Measurements from ENCODE around the gene ABCD2. TPM values are rescaled to one million over a fixed set of nuclear protein-coding genes. Genes with fewer than 3 reads are reported as not detected.

The ABCD2 gene
- total and polyA plus RNA-seq, 2 of the 4 experiments (the other 2 are of a cell fraction) = not detected

- CTCF ChIA-PET = no interaction called here
- Histone ChIP-seq H3K56ac (ENCODE audit: extremely low read depth, insufficient read depth, low read length) (no peak overlapping the region), H3K27me3 (ENCODE audit: control insufficient read depth, insufficient read depth, low read length) (no peaks in the 10 kb centered on the region), H2AK5ac (ENCODE audit: low read depth, low read length) (no peak overlapping the region), H3K23ac (ENCODE audit: low read depth, low read length) (no peak overlapping the region), H3K36me3 (ENCODE audit: control insufficient read depth, insufficient read depth, low read length) (no peaks in the 10 kb centered on the region), H3K4me3 (ENCODE audit: insufficient read depth, low read depth, low read length) (no peak overlapping the region), H2AK9ac (replicated peaks; ENCODE audit: low read depth, low read length, poor library complexity) (no peak overlapping the region), H3K9ac (ENCODE audit: low read depth, low read length) (no peak overlapping the region), H2BK20ac (ENCODE audit: low read depth, low read length) (no peak overlapping the region), H2BK5ac (ENCODE audit: low read depth, low read length, poor library complexity, severe bottlenecking) (no peak overlapping the region), H2BK120ac (ENCODE audit: low read depth, low read length) (no peak overlapping the region), H3K9me1 (ENCODE audit: insufficient read depth, low read length) (no peaks in the 10 kb centered on the region), H3K9me3 (ENCODE audit: control insufficient read depth, insufficient read depth, low read length) (no peaks in the 10 kb centered on the region), H4K20me1 (ENCODE audit: insufficient read depth, low read length) (no peaks in the 10 kb centered on the region), H3K4me1 (ENCODE audit: control insufficient read depth, insufficient read depth, low read length) (no peaks in the 10 kb centered on the region), H3K4me2 (ENCODE audit: low read depth, low read length) (no peak overlapping the region), H4K5ac (ENCODE audit: low read depth, low read length) (no peak overlapping the region), H3K4ac (ENCODE audit: low read depth, low read length) (no peak overlapping the region), H2AFZ (replicated peaks; ENCODE audit: low read length, poor library complexity) (no peak overlapping the region), H2BK15ac (ENCODE audit: low read depth, low read length) (no peak overlapping the region), H3K14ac (replicated peaks; ENCODE audit: low read depth, low read length) (no peak overlapping the region), H3K79me1 (ENCODE audit: low read depth in 1 of 2, low read length in 2 of 2) (no peaks in the 10 kb centered on the region), H3K27ac (ENCODE audit: insufficient read depth, low read length) (no peak overlapping the region), H4K91ac (ENCODE audit: insufficient read depth, low read depth, low read length) (no peak overlapping the region), H4K8ac (ENCODE audit: low read depth in 2 of 2, low read length in 2 of 2) (no peak overlapping the region), H3K18ac (ENCODE audit: low read depth, low read length) (no peak overlapping the region)
- WGBS, 2 experiments (ENCODE audit: extremely low coverage in 2 of 2, insufficient read length in 1 of 2) = no CpG with 5 or more reads among the region's 2 CpGs
- POLR2A ChIA-PET (ENCODE audit: unreplicated experiment) = no interaction called here
- DNase-seq (no peak), ATAC-seq (ENCODE audit: low read depth) (no peak)
- TF ChIP-seq CEBPB (IDR thresholded peaks at IDR 0.05; ENCODE audit: low read depth, low read length) (no peak), RAD21 (IDR thresholded peaks at IDR 0.05; ENCODE audit: low read length) (no peak), CHD1 (IDR thresholded peaks at IDR 0.05; ENCODE audit: low read depth, low read length) (no peak), POLR2A (IDR thresholded peaks at IDR 0.05; ENCODE audit: low read depth, low read length) (no peak), RFX5 (IDR thresholded peaks at IDR 0.05; ENCODE audit: low read depth, low read length) (no peak), CTCF (conservative IDR thresholded peaks at IDR 0.05; ENCODE audit: low read depth, low read length) (no peak), MXI1 (IDR thresholded peaks at IDR 0.05; ENCODE audit: borderline replicate concordance, low read depth, low read length) (no peak), RCOR1 (IDR thresholded peaks at IDR 0.05; ENCODE audit: insufficient replicate concordance, low read length) (no peak), BHLHE40 (IDR thresholded peaks at IDR 0.05; ENCODE audit: low read depth, low read length) (no peak), NFE2L2 (IDR thresholded peaks at IDR 0.05; ENCODE audit: low read depth, low read length) (no peak), ELK1 (IDR thresholded peaks at IDR 0.05; ENCODE audit: borderline replicate concordance, low read depth, low read length) (no peak), USF2 (IDR thresholded peaks at IDR 0.05; ENCODE audit: low read depth, low read length) (no peak), MAFK (IDR thresholded peaks at IDR 0.05; ENCODE audit: low read depth, low read length) (no peak), MAZ (IDR thresholded peaks at IDR 0.05; ENCODE audit: borderline replicate concordance, low read depth, low read length) (no peak), FOS (IDR thresholded peaks at IDR 0.05; ENCODE audit: low read depth, low read length) (no peak), SMC3 (IDR thresholded peaks at IDR 0.05; ENCODE audit: low read depth, low read length) (no peak)
- in situ Hi-C loops (cut with MboI; ENCODE audit: low sequenced_read_pairs) (loop anchor here (25.0 kb wide), 1 partner anchor 300 kb away; no protein-coding TSS in a partner anchor), dilution Hi-C loops (cut with HindIII; ENCODE audit: low sequenced_read_pairs, unreplicated experiment) (no loop called here), intact Hi-C loops (cut with micrococcal nuclease) (no loop called here)
- BruUV-seq (replicated peaks) = no TSS peak
Measured at GRCh38 chr12:39612250-39612649, 7.4 kb downstream of the ABCD2 start.
